ENCODE data around the gene FILIP1L. TPM values are rescaled to one million over a fixed set of nuclear protein-coding genes. Genes with fewer than 3 reads are reported as not detected.
A peak's percentile ranks its signal among the peaks of the same experiment; 100 is the strongest.

The FILIP1L gene
- total RNA-seq, 1 donor from 2014 or later: 0.15 TPM

DNA sequence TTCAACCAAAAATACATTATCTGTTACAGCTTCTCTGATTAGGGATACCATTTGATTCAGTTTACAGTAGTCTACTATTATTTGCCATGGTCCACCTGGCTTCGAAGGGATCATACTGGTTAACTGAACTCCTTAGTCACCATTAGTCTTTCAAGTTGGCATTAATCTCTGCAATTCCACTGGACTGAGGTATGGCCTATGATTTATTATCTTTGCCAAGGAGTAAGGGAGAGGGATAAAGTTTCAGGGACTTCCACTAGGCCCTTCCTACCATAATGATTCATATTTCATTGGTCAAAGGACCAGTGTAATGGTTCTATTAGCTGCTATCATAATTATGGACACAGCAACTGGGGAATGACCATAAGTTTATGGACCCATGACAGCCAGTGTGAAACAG lies 303.9 kb downstream of the FILIP1L start:
- TF ChIP-seq, protein P1, sequence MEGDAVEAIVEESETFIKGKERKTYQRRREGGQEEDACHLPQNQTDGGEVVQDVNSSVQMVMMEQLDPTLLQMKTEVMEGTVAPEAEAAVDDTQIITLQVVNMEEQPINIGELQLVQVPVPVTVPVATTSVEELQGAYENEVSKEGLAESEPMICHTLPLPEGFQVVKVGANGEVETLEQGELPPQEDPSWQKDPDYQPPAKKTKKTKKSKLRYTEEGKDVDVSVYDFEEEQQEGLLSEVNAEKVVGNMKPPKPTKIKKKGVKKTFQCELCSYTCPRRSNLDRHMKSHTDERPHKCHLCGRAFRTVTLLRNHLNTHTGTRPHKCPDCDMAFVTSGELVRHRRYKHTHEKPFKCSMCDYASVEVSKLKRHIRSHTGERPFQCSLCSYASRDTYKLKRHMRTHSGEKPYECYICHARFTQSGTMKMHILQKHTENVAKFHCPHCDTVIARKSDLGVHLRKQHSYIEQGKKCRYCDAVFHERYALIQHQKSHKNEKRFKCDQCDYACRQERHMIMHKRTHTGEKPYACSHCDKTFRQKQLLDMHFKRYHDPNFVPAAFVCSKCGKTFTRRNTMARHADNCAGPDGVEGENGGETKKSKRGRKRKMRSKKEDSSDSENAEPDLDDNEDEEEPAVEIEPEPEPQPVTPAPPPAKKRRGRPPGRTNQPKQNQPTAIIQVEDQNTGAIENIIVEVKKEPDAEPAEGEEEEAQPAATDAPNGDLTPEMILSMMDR (IDR thresholded peaks at IDR 0.05): no peak
- TF ChIP-seq EZH2 (IDR thresholded peaks at IDR 0.05) (no peak), EZH2phosphoT487 (IDR thresholded peaks at IDR 0.05) (no peak)
- Mint-ChIP-seq H3K36me3 (peaks cover 5% of the 10 kb centered on the region), H3K9me3 (peaks cover 10% of the 10 kb centered on the region), H3K27ac (no peak overlapping the region), H3K4me3 (no peak overlapping the region), H3K4me1 (no peaks in the 10 kb centered on the region), H3K27me3 (ENCODE audit: insufficient read depth, low read depth) (no peaks in the 10 kb centered on the region)
- Histone ChIP-seq H3K36me3 (no peaks in the 10 kb centered on the region), H2AFZ (replicated peaks) (no peak overlapping the region), H3K9ac (no peak overlapping the region), H3F3A (ENCODE audit: low read depth) (peaks cover 4% of the 10 kb centered on the region), H3K9me3 (ENCODE audit: low read depth) (no peaks in the 10 kb centered on the region), H3K27ac (no peak overlapping the region), H3K4me1 (no peaks in the 10 kb centered on the region), H3K27me3 (no peaks in the 10 kb centered on the region), H4K20me1 (ENCODE audit: low read depth) (no peaks in the 10 kb centered on the region), H3K79me2 (ENCODE audit: low read depth) (no peaks in the 10 kb centered on the region), H3K4me2 (no peak overlapping the region), H3K4me3 (no peak overlapping the region)
- DNase-seq (ENCODE audit: low spot score): no peak

DNA sequence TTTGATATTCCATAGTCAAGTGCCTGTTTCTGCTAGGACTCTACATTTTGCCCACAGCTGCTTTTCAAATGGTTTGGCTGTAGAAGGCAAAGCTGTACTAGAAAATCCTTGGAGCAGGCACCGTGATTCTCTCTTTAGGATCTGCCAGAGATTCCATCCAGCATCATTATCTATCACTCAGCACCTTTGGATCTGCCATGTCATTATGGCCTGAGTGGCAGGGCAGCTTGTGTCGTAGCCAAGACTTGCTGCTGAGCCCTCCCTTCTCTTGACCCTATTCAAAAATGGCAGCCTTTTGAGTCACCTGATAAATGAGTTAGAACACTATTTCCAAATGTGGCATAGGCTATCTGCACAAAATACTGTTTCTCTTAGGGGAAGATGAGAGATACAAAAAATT lies 304.7 kb downstream of the FILIP1L start:
- peaks cover 6% of the 10 kb centered on the region for H3K36me3 Mint-ChIP-seq
- Histone ChIP-seq H3K9me3 (ENCODE audit: low read depth) (no peaks in the 10 kb centered on the region), H3F3A (ENCODE audit: low read depth) (peaks cover 4% of the 10 kb centered on the region), H3K4me2 (no peak overlapping the region), H3K27ac (no peak overlapping the region), H3K36me3 (no peaks in the 10 kb centered on the region), H3K9ac (no peak overlapping the region), H2AFZ (replicated peaks) (no peak overlapping the region), H3K27me3 (no peaks in the 10 kb centered on the region), H3K4me3 (no peak overlapping the region), H3K4me1 (no peaks in the 10 kb centered on the region), H3K79me2 (ENCODE audit: low read depth) (no peaks in the 10 kb centered on the region), H4K20me1 (ENCODE audit: low read depth) (no peaks in the 10 kb centered on the region)
- H3K9me3 Mint-ChIP-seq: peaks cover 12% of the 10 kb centered on the region
- TF ChIP-seq EZH2 (IDR thresholded peaks at IDR 0.05) (no peak), EZH2phosphoT487 (IDR thresholded peaks at IDR 0.05) (no peak)
- TF ChIP-seq, protein P1 (IDR thresholded peaks at IDR 0.05): no peak
- H3K27ac Mint-ChIP-seq: no peak overlapping the region
- H3K27me3 Mint-ChIP-seq (ENCODE audit: insufficient read depth, low read depth): no peaks in the 10 kb centered on the region
- H3K4me1 Mint-ChIP-seq: no peaks in the 10 kb centered on the region
- no peak overlapping the region for H3K4me3 Mint-ChIP-seq
- DNase-seq (ENCODE audit: low spot score): no peak

DNA sequence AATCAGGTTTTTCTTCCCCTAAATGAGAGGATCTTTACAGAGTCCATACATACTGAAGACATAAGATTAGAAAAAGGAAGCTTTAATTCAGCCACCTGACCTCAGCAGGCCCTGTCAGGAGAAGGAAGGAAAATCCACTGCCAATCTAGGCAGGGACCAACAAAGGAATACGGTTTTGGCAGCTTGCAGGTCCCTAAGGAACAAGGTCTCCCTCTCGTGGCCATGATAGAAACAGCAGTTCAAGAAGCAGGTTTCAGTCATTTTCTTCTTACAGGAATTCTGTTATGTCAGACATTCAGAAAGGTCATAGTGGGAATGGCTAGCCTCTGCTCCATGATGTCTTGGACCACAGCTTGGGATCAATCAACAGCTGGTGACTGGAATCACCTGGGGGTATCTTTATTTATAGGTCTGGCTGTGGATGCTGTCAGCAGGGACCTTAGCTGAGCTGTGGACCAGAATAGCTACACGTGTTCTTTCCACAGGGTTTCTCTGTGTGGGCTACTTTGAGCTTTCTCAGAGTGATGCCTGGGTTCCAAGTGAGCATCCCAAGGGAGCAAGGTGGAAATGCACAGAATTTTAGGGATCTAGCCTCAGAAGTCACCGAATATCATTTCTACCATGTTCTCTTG lies 306.0 kb downstream of the FILIP1L start:
- Histone ChIP-seq H2AFZ (replicated peaks) (peak overlapping the region; percentile 67), H3K36me3 (no peaks in the 10 kb centered on the region), H3K4me1 (no peaks in the 10 kb centered on the region), H3K4me3 (no peak overlapping the region), H3K27me3 (no peaks in the 10 kb centered on the region), H3K4me2 (no peak overlapping the region), H3K79me2 (ENCODE audit: low read depth) (no peaks in the 10 kb centered on the region), H3F3A (ENCODE audit: low read depth) (peaks cover 4% of the 10 kb centered on the region), H3K27ac (no peak overlapping the region), H4K20me1 (ENCODE audit: low read depth) (no peaks in the 10 kb centered on the region), H3K9ac (no peak overlapping the region), H3K9me3 (ENCODE audit: low read depth) (no peaks in the 10 kb centered on the region)
- H3K9me3 Mint-ChIP-seq: peaks cover 16% of the 10 kb centered on the region
- H3K36me3 Mint-ChIP-seq: peaks cover 6% of the 10 kb centered on the region
- no peak overlapping the region for H3K4me3 Mint-ChIP-seq
- no peaks in the 10 kb centered on the region for H3K27me3 Mint-ChIP-seq (ENCODE audit: insufficient read depth, low read depth)
- no peaks in the 10 kb centered on the region for H3K4me1 Mint-ChIP-seq
- no peak overlapping the region for H3K27ac Mint-ChIP-seq
- TF ChIP-seq EZH2 (IDR thresholded peaks at IDR 0.05) (no peak), EZH2phosphoT487 (IDR thresholded peaks at IDR 0.05) (no peak)
- TF ChIP-seq, protein P1 (IDR thresholded peaks at IDR 0.05): peak; percentile 82
- DNase-seq (ENCODE audit: low spot score): peak; percentile 73
